ENCODE results near the gene ASPHD2.
A peak's percentile ranks its signal among the peaks of the same experiment; 100 is the strongest.

ASPHD2 gene

DNA sequence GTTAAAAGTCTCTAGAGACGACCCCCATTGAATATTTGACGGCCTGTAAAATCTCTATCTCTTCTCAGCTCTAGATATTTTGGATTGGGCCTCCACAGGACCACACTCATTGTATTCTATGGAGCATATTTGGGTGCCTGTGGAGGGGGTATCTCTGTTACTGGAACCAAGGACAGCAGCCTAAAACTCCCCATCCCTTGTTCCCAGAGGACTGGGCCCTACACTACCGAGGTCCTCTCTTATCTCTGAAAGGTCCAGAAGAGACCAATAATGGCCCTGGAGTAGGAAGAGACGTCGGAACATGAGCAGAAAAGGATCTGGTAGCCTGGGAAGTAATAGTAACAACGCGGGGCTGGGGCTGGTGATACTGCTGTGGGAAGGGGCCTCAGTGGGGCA is 54.0 kb downstream of the ASPHD2 start:
- H3K4me3 ChIP-seq (ENCODE audit: low read depth, low read length), result peak overlapping the region; percentile 92
- no peak for DNase-seq (ENCODE audit: low read depth)
- TF ChIP-seq, protein P1, sequence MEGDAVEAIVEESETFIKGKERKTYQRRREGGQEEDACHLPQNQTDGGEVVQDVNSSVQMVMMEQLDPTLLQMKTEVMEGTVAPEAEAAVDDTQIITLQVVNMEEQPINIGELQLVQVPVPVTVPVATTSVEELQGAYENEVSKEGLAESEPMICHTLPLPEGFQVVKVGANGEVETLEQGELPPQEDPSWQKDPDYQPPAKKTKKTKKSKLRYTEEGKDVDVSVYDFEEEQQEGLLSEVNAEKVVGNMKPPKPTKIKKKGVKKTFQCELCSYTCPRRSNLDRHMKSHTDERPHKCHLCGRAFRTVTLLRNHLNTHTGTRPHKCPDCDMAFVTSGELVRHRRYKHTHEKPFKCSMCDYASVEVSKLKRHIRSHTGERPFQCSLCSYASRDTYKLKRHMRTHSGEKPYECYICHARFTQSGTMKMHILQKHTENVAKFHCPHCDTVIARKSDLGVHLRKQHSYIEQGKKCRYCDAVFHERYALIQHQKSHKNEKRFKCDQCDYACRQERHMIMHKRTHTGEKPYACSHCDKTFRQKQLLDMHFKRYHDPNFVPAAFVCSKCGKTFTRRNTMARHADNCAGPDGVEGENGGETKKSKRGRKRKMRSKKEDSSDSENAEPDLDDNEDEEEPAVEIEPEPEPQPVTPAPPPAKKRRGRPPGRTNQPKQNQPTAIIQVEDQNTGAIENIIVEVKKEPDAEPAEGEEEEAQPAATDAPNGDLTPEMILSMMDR (IDR thresholded peaks at IDR 0.05; ENCODE audit: low read depth, low read length, missing control alignments), result no peak
- in situ Hi-C loops (cut with HindIII; ENCODE audit: low sequenced_read_pairs), result no loop called here

DNA sequence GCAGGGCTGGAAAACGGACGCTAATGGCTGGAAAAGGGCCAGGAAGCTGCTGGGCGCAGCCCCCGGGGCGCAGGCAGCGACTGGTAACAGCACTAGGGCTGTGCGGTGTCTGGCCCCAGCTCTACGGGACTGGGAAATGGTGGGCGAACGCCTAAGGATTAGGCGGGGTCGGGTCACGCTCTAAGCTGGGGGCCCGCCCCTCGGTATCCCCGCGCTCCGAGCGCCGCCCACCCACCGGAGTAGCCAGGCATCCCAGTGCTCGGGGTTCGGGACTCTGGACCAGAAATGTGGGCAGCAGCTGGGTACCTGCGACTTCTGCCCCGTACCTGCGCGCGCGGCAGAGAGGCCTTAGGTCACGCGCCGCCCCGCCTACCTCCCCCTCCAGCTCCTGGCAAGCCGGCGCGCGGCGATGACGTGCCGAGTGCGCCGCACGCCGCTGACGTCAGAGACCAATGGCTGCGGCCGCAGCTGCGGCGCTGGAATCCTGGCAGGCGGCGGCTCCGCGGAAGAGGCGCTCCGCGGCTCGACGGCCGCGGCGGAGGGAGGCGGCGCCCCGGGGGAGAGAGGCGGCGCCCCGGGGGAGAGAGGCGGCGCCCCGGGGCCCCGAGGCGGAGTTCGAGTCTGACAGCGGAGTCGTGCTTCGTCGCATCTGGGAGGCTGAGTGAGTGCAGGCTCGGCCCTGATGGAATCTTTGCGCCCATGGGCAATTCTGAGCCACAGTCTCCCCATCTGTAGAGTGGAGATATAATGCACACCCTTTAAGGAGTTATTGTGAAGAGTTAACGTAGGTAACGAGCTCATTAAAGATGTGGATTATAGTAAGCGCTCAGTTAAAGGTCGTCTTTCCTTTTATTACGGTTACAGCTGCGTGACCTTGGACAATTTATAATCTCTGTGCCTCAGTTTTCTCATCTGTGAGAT is 54.6 kb downstream of the ASPHD2 start, which contains the start of the genes HPS4 and SRRD:
Gene HPS4 (minus strand): TSS at position 345 of the 921 bp plus-strand sequence. CDS start 2,021 bp downstream, outside the sequence.
Gene SRRD (plus strand): TSS at position 439 of the 921 bp plus-strand sequence. CDS start 14 bp downstream, at position 453.
- in situ Hi-C loops (cut with HindIII; ENCODE audit: low sequenced_read_pairs), result no loop called here
- TF ChIP-seq, protein P1 (IDR thresholded peaks at IDR 0.05; ENCODE audit: low read depth, low read length, missing control alignments), result no peak
- H3K4me3 ChIP-seq (ENCODE audit: low read depth, low read length), result peak within 1 kb of the TSS; percentile 92

DNA sequence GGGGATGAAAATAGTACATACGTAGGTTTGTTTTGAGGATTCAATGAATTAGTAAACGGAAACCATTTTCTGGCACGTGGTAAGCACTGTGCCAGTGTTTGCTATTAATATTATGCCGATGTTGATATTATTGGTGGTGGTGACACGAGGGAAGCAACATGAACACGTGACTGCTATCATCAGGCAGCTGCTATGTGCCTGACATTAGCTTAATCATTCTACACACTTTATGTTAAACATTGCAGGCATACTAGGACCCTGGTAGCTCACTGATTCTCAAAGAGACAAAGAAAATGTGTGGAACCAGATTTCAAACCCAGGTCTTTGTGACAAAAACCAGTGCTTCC is 55.3 kb downstream of the ASPHD2 start:
- TF ChIP-seq, protein P1 (IDR thresholded peaks at IDR 0.05; ENCODE audit: low read depth, low read length, missing control alignments), result no peak
- in situ Hi-C loops (cut with HindIII; ENCODE audit: low sequenced_read_pairs), result no loop called here
- H3K4me3 ChIP-seq (ENCODE audit: low read depth, low read length), result peak overlapping the region; percentile 92
- DNase-seq (ENCODE audit: low read depth), result no peak

More for the DNA sequence above, 54.6 kb downstream of the ASPHD2 start, which contains the start of the genes HPS4 and SRRD:
- DNase-seq (ENCODE audit: low read depth), result peak; percentile 71

DNA sequence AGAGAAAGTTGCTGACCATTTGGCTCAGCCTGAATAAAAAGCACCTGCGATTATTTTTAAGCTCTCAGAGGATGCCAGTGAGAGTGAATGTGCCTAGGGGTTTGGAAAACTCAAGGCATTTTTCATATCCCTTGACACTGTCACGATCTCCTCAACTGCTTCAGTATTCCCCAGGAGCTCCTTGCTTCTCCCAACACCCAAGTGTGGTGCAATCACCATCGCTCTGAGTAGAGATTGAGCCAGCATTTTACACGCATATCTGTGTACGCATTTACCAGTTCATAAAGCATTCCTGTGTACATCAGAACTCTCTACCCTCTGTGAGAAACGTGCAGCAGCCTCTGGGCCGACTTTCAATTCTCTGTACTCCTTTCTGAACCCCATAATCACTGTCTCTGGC is 56.0 kb downstream of the ASPHD2 start:
- in situ Hi-C loops (cut with HindIII; ENCODE audit: low sequenced_read_pairs), result no loop called here
- TF ChIP-seq, protein P1 (IDR thresholded peaks at IDR 0.05; ENCODE audit: low read depth, low read length, missing control alignments), result no peak
- peak overlapping the region; percentile 92 for H3K4me3 ChIP-seq (ENCODE audit: low read depth, low read length)
- DNase-seq (ENCODE audit: low read depth), result no peak

DNA sequence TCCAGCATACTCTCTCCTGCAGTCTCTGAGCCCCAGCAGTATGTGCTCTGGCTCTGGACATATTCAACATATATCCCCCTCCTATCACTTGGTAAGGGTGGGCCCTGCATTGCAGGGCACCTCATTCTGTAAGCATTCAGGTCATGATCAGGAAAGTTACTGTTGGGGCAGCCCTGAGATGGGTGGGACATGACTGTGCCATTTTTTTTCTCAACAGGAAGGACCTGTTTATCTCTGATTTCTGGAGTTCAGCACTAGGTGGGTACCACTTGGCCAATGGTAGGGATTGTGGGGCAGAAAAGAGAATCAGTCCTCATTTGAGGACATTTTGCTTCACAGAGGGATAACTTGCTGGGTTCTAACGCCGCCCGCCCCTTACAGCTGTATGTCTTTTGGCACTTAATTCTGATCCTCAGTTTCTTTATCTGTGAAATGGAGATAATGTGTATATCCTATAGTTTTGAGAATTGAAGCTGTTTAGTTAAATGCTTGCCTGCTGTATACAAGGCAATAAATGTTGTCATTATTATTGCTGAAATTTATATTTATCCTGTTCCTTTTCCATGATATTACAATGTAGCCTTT is 56.8 kb downstream of the ASPHD2 start:
- TF ChIP-seq, protein P1 (IDR thresholded peaks at IDR 0.05; ENCODE audit: low read depth, low read length, missing control alignments), result no peak
- DNase-seq (ENCODE audit: low read depth), result no peak
- in situ Hi-C loops (cut with HindIII; ENCODE audit: low sequenced_read_pairs), result no loop called here
- H3K4me3 ChIP-seq (ENCODE audit: low read depth, low read length), result no peak overlapping the region

DNA sequence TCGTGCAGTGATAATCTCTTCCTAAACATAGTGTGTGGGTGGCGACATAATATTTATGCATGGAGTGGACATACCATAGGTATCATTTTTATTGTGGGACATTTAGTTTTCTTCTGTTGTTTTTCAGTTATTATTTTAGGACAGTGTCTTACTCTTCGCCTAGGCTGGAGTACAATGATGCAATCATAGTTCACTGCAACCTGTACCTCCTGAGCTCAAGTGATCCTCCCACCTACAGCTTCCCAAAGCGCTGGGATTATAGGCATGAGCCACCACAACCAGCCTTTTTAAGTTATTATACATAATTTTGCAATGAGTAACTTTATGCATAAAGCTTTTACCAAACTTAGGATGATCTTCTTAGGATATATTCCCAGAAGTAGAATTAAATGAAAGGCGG is 57.3 kb downstream of the ASPHD2 start:
- in situ Hi-C loops (cut with HindIII; ENCODE audit: low sequenced_read_pairs), result no loop called here
- H3K4me3 ChIP-seq (ENCODE audit: low read depth, low read length), result no peak overlapping the region
- TF ChIP-seq, protein P1 (IDR thresholded peaks at IDR 0.05; ENCODE audit: low read depth, low read length, missing control alignments), result no peak
- no peak for DNase-seq (ENCODE audit: low read depth)

Measured in astrocyte of the cerebellum (primary cell).